ENCODE results near the gene NKX2-8.

NKX2-8 gene

DNA sequence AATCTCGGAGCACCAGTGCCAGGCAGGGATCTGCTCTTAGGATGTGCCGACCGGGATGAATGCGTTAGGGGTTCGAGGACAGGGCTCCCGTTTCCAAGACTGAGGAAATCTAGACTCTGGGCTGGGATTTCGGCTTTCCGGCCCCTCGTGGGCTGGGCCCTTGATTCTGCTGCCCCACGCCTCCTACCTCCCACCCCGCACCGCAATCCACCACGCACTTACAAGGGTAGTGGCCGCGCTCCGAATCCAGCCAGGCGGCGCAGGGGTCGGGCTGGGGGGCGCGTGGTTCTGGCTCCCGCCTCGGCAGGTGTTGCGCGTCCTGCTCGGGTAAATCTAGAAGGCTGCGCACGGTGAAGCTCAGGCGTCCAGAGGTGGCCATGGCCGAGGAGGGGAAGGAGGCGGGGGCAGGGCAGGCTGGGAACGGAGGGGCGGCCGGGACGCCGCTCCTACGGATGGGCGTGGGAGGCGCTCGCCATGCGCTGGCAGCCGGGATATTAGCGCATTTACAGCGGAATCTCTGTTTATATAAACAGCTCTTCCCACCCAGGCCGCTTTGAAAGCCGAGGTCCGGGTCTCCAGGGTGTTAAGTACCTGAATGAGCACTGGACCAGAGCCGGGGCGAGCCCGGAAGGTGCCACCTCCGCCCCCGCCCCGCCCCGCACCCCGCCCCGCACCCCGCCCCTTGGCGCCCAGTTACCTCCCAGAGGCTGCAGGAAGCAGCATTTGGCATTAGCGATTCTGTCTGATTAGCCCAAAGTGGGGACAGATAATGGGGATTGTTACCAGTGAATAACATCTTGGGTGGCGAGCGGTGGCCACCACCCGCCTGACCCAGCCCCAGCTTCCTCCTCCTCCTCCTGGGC lies at the start of gene NKX2-8:
NKX2-8 (minus strand) TSS at position 604 of the 863 bp plus-strand sequence; CDS start at position 379, 225 bp downstream.
- DNase-seq: no peak

DNA sequence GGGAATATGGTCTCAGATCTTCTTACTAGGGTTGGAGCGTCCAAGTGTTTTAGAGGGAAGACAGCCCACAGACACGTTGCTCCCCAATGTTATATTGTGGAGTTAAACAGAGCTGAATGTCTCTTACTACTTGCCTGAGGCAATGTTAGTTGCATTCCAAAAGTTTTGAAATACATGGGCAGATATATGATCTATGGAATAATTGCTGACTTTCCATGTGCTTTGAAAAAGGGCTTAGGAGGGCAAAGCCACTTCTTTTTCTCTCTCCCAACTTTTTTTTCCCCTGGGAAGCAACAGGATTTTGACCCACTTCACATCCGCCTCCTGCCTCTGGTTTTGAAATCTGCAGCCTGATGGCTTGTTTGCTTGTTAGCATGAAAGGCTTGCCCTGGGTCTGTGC lies 45.6 kb upstream of the NKX2-8 start:
- no peak for DNase-seq

DNA sequence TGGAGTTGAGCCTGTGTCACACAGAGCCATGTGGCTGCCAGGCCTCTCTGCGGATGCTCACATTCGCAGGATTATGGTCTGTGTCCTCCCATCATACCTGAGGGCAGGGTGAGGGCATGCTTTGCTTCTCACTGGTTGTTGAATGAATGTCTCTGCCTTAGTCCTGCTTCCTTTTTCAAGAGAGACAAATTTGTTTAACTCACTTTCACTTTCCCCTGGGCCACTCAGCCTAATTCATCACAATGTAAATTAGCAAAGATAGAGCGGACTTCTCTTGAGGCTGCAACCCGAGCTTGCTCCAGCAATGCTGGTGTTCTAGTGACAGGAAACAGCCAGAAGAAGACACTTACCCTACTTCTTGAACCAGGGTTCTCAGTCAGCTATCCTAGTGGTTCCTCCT lies 43.7 kb upstream of the NKX2-8 start:
- no peak for DNase-seq

DNA sequence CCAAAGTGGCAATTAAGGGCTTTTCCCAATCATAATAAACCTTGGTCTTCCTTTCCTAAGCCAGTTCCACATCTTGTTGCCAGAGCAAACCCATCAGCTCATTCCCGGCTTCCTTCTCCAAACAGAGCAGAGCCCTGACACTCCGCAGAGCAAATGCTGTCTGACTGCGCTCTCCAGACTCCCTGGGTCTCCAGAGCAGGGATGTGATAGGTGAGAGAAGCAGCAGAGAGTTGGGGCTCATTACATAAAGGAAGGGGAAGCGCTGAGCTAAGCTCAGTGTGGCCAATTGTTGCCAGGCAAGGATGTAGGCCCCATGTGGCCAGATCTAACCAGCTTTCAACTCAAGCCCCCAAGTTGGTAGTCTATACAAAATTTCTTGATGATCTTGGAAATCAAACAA lies 43.0 kb upstream of the NKX2-8 start:
- no peak for DNase-seq

DNA sequence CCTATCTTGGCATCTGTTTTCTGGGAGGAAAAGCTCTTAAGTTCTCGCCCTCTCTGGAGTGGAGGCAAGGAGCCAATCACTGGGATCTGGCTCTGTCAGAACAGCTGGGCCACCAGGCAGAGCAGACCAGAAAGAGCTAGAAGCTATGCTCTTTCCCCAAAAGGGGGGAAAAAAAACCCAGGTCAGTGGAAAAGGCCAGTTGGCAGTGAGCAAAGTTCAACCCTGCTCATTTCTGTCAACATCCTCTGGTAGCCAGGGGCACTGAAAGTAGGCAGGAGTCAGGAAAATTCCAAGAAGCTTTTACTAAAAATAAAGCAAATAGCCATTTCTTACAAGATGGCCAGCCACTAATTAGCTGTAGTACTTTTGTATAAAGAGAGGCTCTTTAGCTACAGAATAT lies 42.6 kb upstream of the NKX2-8 start:
- no peak for DNase-seq

DNA sequence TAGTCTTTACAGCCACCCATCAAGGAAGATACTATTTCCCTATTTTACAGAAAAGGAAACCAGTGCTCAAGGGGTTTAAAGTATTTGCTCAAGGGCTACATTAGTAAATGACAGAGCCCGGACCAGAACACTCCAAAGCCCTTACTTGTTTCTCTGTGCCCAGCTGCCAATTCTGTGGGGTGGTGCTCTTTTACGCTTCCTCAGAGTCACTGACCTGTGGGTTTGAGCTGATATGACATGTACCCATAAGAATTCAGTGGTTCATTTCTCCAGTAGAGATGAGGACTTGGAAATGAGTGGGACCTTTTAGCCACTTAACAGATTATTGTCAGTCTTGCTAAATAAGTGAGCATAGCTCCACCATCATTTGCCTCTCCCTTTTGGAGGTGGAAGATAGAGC lies 37.4 kb upstream of the NKX2-8 start:
- no peak for DNase-seq

DNA sequence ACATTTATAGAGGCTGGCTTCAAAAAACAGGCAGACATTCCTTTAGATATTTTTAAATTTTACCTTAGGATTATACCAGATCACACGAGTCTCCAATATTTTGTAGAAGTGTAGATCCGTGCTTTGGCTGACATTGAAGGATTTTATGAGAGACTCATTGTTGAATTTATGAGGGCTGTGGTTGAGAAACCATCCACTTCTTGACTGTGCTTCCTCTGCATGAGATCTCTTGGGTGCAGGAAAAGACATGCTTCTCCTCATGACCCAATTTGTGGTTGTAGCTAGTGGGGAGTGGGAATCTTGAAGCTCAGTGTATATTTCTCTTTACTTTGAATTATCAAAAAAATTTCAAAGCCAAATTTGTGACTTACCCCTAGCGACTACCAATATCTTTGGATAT lies 36.7 kb upstream of the NKX2-8 start:
- DNase-seq: no peak

DNA sequence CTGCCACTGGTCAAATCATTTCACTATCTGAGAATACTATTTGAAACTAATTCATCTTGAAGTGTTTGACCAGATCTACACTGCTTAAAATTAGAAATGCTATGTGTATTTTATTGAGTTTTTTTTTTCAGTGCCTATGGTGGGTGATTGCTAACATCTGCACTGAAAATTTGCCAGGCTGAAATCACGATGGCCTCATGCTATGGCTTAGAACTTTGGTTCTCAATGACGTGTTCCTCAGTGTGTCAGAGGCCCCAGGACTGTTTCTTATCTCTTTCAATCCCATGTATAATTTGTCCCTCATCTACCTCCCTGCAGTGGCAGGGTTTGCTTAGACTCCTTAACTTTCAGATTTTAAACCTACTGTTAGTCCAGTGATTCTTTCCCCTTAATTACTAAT lies 36.2 kb upstream of the NKX2-8 start:
- no peak for DNase-seq

DNA sequence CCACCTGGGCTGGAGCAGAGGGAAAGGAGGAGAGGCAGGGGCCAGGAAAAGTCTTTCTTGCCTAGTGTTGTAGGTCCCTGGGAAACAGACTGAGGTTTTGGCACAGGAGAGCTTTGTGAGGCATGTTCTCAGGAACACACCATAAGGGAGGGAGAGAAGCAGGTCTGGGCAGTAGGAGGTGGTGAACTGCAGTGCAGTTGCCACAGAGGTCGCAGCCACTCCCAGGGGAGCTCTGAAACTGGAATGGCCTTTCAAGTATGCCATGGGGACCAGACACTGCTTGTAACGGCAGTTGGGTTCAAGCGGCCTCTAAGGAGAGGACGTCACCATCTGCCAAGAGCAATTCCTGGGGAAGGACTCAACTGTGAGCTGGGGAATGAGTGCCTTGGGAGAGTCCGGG lies 35.4 kb upstream of the NKX2-8 start:
- no peak for DNase-seq

DNA sequence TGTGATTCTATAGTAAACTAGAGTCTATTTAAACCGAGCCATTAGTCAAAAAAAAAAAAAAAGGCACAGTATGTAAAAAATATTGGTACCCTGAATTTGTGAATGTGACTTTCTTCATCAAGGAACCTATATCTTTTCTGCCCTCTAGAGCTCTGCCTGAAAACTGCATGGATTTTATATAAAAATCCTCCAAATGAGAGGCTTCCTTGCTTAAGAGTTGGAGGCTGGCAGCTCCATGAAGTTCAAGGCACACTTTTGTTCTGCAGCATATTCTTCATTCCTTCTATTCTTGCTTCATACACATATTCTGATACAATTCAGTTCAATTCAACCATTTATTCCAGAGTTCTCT lies 23.1 kb upstream of the NKX2-8 start:
- DNase-seq: no peak

DNA sequence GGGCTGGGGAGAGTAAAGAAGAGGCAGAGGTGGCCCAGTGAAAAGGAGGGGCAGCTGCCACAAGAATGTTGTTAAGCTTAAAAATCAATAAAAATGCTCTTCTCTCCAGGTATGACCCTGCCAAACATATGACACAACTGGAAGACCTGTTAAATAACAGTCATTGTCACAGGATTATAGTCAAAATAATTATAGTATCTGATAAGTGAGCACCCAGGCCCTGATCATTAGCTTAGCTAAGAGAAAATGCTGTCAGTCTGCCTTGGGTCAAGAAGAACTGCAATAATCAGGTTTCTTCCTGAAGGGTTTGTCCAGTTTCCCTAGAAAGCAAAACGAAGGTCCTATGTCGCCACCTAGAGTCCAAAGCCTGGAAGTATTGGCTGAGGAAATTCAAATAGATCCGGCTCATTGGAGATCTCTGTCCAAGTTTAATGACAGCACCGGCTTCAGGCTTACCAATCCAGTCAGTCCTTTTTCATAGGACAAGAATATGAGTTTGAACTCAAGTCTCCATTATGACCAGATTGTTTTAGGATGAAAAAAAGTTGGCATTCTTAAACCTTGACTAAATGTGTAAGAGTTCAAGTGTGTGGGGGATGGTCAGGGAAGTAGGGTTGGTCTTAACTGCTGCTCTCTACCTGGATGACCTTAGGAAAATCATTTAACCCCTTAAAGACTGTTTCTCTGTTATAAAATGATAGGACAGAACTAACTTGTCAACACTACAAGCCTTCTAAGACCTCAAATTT lies 22.5 kb upstream of the NKX2-8 start:
- peak in 1 of 2 donors; percentile 22 for DNase-seq

DNA sequence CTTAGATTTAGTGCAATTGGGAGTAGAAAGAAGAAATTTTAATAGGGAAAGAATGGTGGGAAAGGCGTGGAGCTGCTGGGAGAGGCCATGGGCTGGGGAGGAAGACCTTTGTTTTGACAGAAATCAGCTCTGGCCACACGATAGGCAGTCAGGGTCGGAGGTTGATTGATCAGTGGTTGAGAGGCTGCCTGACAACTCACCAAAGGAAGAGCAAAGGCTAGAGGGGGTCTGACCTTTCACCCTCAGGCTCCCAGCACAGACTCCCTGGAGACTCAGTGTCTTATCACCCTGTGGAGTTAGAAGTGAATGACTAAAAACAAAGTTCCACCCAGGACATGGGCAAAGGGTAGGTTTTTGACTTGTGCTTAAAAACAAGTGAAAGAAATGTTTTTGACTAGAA lies 18.0 kb upstream of the NKX2-8 start:
- no peak for DNase-seq

DNA sequence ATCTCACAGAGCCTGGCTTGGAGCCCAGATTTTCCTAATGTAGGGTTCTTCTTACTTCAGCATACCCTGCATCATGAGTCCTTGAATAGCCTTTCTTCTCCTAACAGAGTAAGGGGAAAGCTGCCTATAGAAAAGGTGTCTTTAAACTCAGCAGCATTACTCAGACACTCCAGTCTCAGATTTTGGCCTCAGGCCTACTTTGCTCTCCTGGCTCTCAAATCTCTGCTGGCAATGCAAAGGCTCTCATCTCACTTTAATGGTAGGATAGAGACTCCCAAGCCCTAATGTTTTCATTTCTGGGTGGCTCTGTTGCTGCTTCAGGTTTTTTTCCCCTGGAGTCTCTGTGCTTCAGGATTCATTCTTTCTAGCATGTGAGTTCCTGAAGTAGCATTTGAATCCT lies 9.1 kb upstream of the NKX2-8 start:
- no peak for DNase-seq

DNA sequence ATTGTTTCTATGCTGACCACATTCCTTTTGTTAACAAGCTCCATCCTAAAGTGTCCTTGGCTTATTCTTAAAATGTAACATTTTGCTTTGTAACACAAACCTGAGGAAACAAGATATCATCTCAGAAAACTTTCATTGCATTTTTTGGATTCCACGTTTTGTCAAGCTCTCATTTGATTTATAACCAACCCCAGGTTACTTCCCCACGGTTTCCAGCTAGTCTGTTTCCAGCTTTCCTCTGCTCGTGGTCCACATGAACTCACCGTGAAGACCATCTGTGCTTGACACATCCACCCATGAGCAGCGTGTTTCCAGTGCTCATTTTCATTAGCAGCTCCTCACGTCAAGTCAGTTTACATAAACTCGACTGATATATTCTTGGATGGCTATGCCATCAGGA lies 6.4 kb upstream of the NKX2-8 start:
- DNase-seq: no peak

DNA sequence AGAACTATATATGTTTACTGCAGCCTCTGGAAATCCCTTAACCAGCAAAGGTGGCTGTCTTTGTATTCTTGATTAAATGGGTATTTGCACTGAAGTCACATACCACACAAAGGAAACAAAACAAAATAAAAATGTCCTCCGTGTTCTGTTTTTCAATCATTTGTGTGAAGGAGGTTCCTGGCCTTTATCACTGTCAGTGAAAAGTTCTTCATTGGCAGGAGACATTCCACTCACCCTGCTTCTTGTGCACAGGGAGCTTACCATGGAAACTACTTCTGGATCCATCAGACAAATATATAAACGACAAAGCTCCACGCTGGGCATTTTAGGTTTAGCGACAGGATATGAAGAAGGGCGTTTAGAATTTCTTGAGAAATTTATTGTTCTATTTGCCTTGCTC lies 5.7 kb upstream of the NKX2-8 start:
- no peak for DNase-seq

DNA sequence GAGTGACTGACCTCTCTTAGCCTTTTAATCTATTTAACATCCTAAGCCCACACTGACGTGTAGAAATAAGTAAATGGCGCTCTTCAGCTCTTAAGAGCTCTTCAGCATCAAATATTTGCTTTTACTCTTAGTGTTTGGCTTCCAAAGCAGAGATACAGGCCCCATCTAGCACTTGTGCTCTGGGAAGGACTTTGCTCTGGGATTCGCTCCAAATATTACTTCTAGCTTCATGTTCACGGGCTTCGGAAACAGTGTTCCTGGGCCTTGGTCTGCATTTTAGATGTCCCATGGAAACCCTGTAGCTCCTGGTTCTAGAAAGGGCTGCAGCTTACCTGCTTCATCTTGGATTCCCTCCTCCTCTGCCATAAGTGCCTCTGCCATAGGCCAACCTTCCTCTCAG lies 2.7 kb upstream of the NKX2-8 start:
- DNase-seq: no peak

DNA sequence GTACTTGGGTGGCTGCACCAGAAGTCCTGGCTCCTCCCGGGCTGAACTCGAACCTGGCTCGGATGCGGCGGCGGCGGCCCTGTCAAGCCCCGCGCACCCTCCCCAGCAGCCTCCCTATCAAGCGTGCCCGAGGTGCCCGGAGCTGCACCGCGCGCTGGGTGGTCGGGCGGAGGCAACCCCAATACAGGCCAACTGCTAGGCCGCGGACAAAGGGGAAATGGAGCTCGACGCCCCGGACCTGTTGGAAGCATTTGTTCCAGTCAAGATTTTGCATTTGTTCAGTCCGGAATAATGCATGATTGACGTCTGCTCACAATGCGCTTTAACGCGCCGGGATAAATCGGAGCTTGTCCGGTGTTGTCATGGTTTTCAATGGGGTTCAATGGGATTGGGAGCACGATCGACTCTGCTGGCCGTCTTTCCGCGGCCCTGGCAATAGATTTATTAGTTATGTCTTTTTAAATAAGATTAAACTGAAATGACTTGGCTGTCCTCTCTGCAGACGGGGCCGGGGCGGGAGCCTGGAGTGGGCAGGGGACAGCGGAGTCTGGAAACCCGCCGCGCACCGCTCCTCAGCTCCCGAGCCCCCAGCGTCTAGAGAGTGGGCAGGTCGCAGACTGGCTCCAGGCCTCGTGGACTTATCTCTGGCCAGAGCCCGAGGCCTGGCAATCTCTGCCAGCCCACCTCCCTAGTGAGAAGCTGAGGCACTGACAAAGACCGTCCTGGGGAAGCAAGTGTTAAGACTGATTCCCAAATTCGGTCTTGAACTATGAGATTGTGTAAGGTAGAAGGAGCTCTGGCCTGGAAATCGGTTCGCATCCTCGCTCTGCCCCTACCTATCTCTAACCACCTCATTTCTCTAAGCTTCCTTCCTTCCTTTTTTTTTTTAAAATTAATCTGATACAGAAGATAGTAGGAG lies 1.7 kb upstream of the NKX2-8 start:
- DNase-seq: no peak

DNA sequence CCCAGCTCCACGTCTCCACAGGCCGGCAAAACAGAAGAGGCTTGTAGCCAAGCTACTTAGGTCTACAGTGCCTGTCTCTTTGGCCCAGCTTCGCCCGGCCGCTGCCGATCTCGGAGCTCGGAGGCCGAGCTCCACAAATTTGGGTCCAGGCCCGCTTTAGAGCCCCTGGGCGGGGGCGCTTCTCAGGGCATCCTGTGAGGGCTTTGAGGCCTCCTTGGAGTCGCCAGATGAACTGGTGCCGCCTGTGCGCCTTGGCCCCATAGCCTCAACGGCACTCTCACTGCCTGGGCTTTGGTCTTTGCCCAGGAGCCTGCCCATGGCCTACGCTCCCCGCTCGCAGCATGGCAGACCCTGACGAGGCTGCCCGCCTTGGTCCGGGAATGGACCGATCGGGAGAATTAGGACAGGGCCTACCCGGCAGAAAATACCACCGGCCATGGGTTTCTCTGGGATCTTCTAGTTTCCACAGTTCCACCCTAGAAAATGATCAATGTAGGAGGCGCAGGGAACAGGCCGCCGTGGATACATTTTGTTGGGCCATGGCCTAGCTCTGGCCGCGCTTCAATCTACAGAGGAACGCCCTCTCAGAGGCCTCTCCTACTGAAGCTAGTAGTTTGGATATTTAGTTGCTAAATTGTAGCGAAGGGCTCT lies 953 bp upstream of the NKX2-8 start:
- no peak for DNase-seq

DNA sequence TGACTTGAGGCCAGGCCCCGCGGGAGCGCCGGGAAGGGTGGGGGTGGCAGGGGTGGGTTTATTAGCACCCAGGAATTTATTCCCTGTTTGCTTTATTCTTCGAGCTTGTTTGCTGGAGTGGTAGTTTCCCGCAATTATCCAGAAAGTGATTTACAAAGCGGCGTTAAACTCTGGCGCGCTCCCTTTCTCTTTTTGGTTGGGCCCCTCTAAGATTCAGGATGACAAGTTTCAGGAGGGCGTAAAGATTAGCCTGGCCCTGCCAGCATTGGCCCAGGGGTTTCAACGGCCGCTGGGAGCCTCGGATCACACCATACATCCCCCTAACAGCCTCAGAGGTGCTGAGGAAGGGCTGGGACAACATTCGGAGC lies 444 bp upstream of the NKX2-8 start:
- DNase-seq: no peak

DNA sequence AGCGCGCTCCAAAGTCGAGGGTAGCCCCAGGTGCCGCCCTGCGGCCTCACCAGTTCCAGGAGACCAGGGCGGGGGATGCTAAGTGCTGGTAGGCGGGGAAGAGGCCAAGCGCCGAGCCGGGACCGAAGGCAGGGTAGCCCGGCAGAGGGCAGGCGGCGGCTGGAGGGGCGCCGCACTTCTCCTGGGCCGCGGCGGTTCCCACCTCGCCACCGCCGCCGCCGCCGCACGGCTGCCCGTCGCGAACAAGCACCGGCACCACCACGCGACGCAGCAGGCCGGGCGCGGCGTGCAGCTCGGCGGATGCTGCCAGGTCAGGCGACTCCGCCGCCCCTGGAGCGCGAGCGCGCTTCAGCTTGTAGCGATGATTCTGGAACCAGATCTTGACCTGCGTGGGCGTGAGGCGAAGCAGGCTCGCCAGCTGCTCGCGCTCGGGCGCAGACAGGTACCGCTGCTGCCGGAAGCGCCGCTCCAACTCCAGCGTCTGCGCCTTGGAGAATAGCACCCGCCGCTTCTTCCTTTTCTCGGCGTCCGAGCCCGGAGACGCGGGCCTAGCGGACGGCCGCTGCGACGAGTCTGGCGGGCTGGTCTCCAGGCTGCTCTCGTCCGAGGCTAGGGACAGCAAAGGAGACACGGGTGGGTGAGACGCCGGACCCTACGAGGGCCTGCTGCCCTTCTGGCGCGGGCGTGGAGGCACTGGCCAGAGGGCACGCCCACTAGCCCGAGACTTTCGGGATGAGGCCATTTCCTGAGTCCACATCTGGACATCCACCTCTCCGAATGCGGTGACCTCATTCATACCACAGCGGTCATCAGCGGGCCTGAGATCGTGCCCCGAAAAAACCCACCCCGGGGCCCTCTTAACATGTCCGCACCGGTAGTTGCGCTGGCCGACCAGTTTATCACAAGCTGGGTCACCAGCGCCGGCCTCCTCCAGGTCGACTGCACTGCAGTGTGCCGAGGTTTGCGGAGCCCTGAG lies 1.3 kb downstream of the NKX2-8 start:
- no peak for DNase-seq

DNA sequence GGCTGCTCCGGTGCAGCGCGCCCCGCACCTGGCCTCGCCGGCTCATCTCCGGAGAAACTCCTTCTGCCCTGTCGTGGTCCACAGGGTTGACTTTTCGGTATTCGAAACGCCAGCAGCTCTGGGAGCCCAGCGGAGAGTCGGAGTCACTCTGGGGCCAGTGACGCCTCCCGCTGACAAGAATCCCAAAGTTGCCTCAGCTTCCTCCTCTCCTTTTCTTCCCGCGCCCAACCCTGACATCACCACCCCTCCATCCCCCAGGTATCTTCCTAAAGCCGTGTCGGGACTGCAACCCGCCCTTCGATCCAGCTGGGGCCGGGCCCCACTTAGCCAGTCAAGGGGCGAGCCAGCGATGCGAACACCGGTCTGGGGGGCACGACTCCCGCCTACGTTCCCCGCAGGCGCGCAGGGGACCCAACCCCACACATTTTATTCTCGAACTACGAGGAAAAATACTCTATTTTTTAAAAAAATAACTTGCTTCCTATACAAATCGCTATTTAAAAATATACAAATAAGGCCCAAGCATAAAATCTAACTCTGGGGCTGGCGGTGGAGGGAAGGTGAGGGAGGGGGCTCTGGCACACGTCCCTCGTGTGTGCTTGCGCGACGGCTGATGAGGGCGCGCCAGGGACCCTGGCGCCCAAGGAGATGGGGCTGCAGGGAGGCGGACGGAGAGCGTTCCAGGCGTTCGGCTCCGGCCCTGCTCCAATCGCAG lies 2.1 kb downstream of the NKX2-8 start:
- DNase-seq: no peak
